ENCODE data around the gene VWF. TPM values are rescaled to one million over a fixed set of nuclear protein-coding genes. Genes with fewer than 3 reads are reported as not detected.
A peak's percentile ranks its signal among the peaks of the same experiment; 100 is the strongest.

VWF gene
- total RNA-seq, 4 donors from 2014 or later = 34.3 to 107 (median 50.3) TPM

DNA sequence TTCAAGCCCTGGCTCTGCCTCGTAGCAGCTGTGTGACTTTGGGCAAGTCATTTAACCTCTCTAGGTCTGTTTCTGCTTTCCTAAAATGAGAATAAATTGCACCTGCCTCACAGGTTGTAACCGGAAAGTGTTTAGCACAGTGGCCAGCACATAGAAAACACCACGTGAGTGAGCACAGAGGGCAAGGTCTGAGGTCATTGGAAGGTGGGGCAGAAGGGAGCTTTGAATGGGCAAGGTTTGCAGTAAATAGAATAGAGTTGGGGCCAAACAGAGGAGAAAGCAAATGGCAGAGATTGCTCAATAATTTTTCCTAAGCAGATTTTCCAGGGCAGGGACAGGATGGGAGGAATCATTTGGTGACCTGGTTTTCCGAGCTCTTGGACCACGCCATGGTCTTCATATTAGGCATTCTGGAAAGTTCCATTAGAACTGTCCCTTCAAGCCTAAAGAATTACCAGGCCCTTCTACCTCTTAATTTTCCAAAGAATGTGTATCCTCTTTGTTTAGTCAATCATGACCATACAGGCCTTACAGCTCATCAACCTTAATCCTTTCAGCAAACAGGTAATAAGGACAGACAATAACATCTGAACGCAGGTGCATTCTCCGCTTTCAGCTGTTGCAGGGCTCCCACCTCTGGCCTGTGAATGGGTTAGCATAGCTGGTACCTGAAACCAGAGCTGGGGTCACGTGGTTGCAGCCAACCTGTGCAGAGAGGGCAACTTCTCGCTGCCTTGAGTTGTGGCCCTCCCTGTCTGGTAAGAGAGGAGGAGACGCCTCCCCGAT lies 53.8 kb downstream of the VWF start:
- DNase-seq (ENCODE audit: low spot score in 2 of 2) = no peak
- intact Hi-C loops (cut with DNase I; ENCODE audit: low total_unique reads) = no loop called here
- TF ChIP-seq POLR2A (IDR thresholded peaks at IDR 0.05) = no peak
- TF ChIP-seq, protein P1, sequence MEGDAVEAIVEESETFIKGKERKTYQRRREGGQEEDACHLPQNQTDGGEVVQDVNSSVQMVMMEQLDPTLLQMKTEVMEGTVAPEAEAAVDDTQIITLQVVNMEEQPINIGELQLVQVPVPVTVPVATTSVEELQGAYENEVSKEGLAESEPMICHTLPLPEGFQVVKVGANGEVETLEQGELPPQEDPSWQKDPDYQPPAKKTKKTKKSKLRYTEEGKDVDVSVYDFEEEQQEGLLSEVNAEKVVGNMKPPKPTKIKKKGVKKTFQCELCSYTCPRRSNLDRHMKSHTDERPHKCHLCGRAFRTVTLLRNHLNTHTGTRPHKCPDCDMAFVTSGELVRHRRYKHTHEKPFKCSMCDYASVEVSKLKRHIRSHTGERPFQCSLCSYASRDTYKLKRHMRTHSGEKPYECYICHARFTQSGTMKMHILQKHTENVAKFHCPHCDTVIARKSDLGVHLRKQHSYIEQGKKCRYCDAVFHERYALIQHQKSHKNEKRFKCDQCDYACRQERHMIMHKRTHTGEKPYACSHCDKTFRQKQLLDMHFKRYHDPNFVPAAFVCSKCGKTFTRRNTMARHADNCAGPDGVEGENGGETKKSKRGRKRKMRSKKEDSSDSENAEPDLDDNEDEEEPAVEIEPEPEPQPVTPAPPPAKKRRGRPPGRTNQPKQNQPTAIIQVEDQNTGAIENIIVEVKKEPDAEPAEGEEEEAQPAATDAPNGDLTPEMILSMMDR (IDR thresholded peaks at IDR 0.05) = no peak

DNA sequence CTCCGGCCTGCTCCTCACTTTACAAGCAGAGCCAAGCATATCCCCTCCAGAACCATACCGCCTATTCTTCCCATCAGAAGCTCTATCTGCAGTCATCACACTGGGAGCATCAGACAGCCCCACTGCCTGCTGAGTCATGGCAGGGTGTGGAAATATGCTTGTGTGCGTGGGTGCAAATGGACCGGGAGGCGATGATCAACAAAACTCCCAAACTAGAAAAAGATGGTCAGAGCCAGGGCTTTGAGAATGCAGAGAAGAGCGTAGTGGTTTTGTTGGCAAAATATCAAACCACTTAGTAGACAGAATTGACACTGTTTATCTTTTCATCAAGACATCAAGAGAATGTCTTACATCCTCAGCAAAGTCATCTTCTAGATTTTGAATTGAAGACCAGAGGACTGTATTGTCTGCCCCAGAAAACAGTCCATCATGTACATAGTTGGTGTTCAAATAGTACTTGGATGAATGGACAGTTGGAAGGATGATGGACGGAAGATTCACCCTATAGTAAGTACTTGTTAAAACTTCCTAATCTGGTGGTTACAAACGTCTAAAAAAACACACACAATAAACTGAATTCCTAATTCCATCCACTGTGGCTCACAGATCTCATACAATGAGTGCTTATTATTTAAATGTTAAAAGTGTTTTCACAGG lies 54.9 kb downstream of the VWF start:
- DNase-seq (ENCODE audit: low spot score in 2 of 2) = peak in 1 of 2 donors; percentile 68
- no peak overlapping the region for H3K4me3 ChIP-seq (ENCODE audit: low read depth, poor library complexity, severe bottlenecking)
- WGBS, 2 donors = 29 to 35% methylated on average over 8 of the region's 8 CpGs
- intact Hi-C loops (cut with DNase I; ENCODE audit: low total_unique reads) = loop anchor here (10.0 kb wide), 1 partner anchor 115 kb away; no protein-coding TSS in a partner anchor
- no peak for TF ChIP-seq POLR2A (IDR thresholded peaks at IDR 0.05)
- TF ChIP-seq, protein P1 (IDR thresholded peaks at IDR 0.05) = no peak

More for the DNA sequence above, 53.8 kb downstream of the VWF start:
- no peak overlapping the region for H3K4me3 ChIP-seq (ENCODE audit: low read depth, poor library complexity, severe bottlenecking)
- 82 to 83% methylated on average over 11 of the region's 11 CpGs for WGBS, 2 donors

DNA sequence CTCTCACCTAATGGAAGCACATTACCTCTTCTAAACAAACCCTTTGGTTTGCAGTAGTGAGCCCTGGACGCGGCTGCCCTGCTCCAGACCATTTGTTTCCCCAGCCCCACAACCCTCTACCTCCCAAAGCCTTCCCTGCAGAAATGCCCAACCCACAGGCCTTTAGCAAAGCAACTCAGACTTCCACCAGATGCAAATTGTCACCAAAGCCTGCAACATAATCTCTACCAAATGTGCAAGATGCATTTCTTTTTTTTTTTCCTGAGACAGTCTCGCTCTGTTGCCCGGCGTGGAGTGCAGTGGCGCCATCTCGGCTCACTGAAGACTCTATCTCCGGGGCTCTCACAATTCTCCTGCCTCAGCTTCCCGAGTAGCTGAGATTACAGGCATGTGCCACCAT lies 56.2 kb downstream of the VWF start:
- DNase-seq (ENCODE audit: low spot score in 2 of 2) = no peak
- intact Hi-C loops (cut with DNase I; ENCODE audit: low total_unique reads) = loop anchor here (10.0 kb wide), 1 partner anchor 117 kb away; no protein-coding TSS in a partner anchor
- no peak overlapping the region for H3K4me3 ChIP-seq (ENCODE audit: low read depth, poor library complexity, severe bottlenecking)
- WGBS, 2 donors = 77 to 80% methylated on average over 9 of the region's 9 CpGs
- TF ChIP-seq POLR2A (IDR thresholded peaks at IDR 0.05) = no peak
- TF ChIP-seq, protein P1 (IDR thresholded peaks at IDR 0.05) = no peak

DNA sequence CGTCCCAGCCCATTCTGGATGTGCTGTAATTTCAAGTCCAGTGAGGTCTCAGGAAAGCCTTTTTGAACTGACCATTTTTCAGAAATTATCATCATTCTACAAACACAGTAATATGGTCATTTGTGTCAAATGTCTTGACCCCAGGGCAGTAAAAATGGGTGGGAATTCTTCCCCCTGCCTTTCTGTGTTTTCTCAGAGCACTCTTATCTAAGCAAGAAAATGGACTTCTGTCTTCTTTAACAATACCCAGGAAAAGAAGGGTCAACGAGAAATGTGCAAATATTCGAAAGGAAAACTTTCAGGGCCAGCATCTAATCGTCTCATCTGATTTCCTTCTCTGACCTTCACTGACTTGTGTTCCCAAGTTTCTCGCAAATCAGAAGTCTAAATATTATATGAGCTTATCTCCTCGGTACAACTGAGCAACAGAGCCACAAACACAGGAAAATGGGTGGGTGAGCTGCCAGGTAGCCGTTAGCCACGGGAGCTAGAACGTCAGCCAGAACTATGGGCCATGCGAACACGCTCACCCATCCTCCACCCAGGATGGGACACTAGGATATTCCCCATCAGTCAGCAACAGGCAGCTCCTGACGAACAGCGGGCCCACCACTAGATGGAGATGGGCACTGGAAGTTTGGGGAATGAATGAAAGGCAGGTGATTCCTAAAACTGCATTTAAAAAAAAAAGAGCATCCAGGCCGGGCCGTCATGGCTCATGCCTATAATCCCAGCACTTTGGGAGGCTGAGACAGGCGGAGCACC lies 57.1 kb downstream of the VWF start:
- TF ChIP-seq, protein P1 (IDR thresholded peaks at IDR 0.05) = no peak
- TF ChIP-seq POLR2A (IDR thresholded peaks at IDR 0.05) = no peak
- intact Hi-C loops (cut with DNase I; ENCODE audit: low total_unique reads) = loop anchor here (10.0 kb wide), 1 partner anchor 117 kb away; no protein-coding TSS in a partner anchor

DNA sequence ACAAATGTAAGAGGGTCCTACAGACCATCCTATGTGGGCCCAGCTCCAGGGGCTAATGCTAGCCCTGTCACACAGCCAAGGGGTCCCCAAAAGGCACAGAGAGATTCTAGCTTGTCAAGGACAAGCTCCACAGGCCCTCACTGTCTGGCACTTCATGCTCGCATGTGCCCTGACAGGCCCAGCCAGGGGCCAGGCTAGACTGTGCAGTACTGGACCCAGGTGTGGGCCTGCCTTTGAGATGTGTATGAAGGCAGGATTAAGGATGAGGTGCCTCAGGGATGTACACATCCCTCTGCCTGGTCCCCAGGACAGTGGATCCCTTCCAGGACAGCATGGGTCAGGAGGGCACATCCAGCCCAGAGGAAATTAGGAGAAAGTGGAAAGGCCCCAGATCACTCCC lies 57.8 kb downstream of the VWF start:
- intact Hi-C loops (cut with DNase I; ENCODE audit: low total_unique reads) = loop anchor here (10.0 kb wide), 1 partner anchor 118 kb away; no protein-coding TSS in a partner anchor
- no peak overlapping the region for H3K4me3 ChIP-seq (ENCODE audit: low read depth, poor library complexity, severe bottlenecking)
- 86% methylated on average over 1 of the region's 1 CpG; no CpG with 5 or more reads in 1 of the 2 donors for WGBS, 2 donors
- TF ChIP-seq POLR2A (IDR thresholded peaks at IDR 0.05) = no peak
- TF ChIP-seq, protein P1 (IDR thresholded peaks at IDR 0.05) = no peak
- no peak for DNase-seq (ENCODE audit: low spot score in 2 of 2)

More for the DNA sequence above, 57.1 kb downstream of the VWF start:
- WGBS, 2 donors = 70 to 71% methylated on average over 16 of the region's 16 CpGs
- no peak for DNase-seq (ENCODE audit: low spot score in 2 of 2)
- H3K4me3 ChIP-seq (ENCODE audit: low read depth, poor library complexity, severe bottlenecking) = no peak overlapping the region
